Left forelimb (tissue), 1 donor: Measurements from ENCODE around the gene SF3B1.
"Not testable (repeated sequence)": the region's sequence is repeated elsewhere in the genome, so short reads cannot be mapped to it uniquely, and the experiment has no call there.

Source experiments
- DNase-seq: peaks from one replicate; pipeline ENCODE4 v3.0.0-alpha.2; 2018; ENCODE audit warnings: low spot score

SF3B1 gene, protein sequence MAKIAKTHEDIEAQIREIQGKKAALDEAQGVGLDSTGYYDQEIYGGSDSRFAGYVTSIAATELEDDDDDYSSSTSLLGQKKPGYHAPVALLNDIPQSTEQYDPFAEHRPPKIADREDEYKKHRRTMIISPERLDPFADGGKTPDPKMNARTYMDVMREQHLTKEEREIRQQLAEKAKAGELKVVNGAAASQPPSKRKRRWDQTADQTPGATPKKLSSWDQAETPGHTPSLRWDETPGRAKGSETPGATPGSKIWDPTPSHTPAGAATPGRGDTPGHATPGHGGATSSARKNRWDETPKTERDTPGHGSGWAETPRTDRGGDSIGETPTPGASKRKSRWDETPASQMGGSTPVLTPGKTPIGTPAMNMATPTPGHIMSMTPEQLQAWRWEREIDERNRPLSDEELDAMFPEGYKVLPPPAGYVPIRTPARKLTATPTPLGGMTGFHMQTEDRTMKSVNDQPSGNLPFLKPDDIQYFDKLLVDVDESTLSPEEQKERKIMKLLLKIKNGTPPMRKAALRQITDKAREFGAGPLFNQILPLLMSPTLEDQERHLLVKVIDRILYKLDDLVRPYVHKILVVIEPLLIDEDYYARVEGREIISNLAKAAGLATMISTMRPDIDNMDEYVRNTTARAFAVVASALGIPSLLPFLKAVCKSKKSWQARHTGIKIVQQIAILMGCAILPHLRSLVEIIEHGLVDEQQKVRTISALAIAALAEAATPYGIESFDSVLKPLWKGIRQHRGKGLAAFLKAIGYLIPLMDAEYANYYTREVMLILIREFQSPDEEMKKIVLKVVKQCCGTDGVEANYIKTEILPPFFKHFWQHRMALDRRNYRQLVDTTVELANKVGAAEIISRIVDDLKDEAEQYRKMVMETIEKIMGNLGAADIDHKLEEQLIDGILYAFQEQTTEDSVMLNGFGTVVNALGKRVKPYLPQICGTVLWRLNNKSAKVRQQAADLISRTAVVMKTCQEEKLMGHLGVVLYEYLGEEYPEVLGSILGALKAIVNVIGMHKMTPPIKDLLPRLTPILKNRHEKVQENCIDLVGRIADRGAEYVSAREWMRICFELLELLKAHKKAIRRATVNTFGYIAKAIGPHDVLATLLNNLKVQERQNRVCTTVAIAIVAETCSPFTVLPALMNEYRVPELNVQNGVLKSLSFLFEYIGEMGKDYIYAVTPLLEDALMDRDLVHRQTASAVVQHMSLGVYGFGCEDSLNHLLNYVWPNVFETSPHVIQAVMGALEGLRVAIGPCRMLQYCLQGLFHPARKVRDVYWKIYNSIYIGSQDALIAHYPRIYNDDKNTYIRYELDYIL

DNA sequence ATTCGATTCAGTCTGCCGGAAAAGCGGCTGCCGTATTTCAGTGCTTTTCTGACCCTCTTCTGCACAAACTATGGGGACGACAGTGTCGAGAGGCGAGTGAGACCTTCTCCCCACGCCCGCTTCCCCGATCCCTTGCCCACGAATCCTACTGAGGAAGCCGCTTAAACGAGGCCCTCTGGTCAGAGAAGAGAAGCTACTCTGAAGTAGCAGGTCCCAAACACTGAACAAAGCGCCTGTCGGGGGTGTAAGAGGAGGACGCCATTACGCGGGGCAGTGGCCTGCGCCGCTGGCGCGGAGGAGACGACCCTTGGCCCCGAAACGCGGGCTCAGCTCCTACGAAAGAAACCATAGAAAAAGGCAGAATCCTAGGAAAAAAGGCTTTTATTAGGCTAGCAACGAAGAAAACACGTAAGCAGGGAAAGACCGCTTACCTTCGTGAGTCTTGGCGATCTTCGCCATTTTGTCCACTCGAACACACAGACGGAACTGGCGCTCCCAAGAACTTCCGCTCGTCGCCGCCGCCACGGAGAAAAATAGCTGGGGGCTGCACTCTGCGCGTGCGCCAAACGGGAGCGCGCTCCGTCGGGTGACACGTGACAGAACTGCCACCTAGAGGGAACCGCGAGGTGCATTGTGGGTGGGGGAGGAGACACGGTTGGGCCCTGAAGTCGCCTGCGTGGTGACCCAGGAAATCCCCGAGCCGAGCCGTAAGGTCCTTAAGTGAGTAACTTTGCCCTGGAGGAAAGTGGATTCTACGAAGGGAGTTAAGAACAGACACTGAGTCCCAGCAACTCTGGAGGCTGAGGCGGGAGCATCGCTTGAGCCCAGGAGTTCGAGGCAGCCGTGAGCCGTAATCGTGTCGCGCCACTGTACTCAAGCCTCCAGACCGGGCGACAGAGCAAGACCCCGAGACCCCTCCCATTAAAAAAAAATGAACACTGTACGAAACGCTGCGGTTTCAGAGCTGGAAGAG is at the start of gene SF3B1:
TSS of gene SF3B1 (minus strand) at position 488 of the 973 bp plus-strand sequence. CDS start at position 459, 29 bp downstream.
- DNase-seq, result peak; percentile 99

DNA sequence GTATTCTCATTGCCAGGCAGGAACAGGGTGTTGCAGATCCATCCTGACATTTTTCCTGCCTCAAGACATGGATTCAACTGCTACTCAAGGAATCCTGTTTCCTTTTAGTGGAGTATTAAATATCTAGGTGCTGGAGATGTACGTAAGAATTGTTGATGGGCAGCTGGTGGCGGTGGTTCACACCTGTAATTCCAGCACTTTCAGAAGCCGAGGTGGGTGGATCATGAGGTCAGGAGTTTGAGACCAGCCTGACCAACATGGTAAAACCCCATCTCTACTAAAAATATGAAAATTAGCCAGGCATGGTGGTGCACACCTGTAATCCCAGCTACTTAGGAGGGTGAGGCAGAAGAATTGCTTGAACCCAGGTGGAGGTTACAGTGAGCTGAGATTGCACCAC is 49.4 kb upstream of the SF3B1 start:
- not testable (repeated sequence) for DNase-seq

DNA sequence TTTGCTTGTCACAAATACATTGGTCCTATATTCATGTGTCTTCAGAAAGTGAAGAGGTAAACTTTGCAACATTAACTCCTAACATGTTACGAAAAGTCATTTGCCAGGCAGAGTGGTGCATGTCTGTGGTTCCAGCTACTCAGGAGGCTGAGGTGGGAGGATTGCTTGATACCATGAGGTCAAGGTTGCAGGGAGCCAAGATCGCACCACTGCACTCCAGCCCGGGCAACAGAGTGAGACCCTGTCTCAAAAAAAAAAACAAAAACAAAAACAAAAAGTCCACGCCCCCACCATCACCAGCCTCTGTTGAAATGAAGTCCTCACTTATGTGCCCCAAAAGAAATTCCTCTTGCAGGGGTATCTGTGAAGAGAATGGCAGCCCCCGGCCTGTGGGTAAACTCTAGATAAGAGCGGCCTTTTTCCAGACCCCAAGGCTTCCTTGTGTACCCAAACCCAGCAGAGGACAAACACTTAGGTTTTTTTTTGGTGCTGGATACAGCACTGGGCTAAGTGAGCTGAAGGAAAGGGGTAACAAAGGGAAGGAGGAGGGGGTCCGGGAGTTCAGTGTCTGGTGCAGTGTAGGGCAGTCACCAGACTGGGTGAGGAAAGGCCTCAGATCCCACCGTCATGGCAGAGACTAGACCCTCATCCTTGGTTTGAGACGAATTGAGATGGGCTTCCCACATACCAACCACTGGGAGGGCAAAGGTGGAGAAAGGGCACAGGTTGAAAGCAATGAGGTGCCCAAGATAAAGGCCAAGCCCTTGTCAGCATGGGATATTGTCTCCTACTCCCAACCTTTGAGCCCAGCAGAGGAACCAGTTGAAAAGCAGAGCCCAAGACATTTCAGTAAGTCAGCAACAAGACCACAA is 45.6 kb upstream of the SF3B1 start:
- no peak for DNase-seq

DNA sequence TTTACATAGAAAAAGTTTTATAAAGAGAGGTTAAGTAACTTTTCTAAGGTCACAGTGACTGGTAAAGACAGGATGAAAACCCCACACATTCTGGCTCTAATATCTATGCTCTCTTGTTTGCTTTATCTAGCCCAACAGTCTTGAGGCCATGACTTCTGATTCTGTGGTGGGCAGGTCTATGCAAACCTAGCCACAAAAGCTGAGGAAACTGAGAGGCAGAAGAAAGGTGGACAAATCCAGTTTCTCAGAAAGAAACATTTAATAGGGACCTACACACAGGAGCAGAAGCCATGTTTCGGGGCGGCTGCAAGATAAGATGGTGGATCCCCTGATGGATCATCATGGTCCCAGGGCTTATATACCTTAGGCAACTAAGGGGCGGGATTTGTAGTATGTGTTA is 43.0 kb upstream of the SF3B1 start:
- no peak for DNase-seq

DNA sequence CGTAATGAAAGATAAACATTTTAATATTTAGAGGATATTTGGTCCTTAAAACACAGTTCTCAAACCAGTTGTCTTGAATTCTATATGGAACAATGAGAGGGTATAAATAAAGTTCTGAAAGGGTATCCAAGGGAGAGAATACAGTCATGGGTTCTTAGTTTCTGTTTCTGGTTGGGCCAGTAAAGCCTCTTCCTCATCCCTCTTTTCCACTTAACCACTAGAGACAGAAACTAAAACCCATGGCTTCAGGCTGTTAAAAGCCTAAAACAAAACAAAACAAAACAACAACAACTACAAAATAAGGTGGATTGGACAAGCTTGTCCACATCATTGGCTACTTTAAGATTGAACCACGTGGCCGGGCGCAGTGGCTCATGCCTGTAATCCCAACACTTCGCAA is 37.3 kb upstream of the SF3B1 start:
- DNase-seq, result no peak

DNA sequence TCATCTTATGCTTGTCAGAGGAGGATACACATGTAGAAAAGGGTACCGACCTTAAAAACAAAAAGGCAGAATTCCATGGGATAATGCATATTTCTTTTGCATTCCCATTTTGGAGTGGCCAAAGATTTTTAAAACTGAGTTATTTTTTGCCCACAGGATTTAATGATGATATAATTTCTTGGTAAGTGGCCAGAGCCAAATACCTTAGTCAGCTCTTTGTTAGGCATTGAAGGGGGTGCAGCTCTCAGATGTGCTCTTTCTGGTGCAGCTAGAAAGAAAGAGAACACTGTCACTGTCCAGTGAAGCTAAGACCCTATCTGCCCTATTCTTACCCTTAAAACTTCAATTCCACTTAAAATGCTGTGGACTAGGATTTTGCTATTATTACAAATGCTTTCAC is 29.3 kb upstream of the SF3B1 start:
- DNase-seq, result no peak

DNA sequence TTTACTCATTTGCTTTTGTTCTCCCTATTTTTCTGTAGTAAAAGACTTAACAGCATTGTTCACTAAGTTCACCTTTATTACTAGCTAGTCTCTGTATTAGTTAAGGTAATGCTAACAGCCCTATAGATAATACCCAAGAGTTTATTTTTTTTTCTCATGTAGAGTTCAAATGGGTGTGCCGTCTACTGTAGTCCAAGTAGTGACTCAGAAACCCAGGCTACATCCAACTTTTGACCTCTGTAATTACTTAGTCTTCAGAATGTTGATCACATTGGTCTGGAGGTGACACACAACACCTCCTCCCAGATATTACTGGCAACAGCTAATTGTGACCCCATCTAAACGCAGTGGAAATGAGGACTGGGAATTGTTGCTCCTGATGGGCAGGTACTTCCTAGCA is 26.2 kb upstream of the SF3B1 start:
- no peak for DNase-seq

DNA sequence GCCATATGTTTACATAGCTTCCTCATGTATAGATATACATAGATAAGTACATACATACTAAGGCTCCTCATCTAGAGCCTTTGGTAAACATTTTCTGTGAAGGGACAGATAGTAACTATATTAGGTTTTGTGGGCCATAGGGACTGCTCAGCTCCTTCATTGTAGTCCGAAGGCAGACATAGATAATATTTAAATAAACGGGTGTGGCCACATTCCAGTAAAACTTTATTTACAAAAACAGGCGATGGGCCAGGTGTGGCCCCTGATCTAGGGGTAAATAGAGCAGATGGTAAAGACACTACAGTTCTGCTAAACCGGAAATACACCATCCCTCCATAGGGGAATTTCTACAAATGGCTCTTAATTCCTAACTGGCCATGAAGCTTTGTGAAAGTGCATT is 25.8 kb upstream of the SF3B1 start:
- DNase-seq, result no peak

DNA sequence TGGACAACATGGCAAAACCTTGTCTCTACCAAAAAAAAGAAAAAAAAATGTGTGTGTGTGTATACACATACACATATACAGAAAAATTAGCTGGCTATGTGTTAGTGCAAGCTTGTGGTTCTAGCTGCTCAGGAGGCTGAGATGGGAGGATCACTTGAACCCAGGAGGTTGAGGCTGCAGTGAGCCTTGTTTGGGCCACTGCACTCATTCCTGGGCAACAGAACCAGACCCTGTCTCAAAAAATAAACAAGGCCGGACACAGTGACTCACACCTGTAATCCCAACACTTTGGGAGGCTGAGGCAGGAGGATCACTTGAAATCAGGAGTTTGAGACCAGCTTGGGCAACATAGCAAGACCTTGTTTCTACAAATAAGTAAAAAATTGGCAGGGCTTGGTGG is 20.6 kb upstream of the SF3B1 start:
- no peak for DNase-seq

DNA sequence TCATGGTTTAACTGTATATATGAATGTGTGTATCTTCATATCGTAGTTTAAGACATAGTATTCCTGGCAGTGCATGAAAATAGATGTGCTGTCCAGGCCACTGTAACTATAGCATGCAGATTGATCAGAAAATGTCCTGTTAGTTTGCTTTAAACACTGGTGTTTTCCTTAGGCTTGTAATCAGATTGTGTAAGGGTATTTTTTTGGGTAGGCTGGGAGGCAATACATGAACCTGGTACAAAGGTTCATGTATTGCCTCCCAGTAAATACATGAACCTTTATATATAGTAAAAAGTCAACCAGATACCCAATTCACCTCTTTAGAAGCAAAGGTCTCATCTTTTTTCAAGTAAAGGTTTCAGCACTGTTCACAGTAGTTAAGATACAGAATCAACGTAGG is 20.1 kb upstream of the SF3B1 start:
- DNase-seq, result no peak

DNA sequence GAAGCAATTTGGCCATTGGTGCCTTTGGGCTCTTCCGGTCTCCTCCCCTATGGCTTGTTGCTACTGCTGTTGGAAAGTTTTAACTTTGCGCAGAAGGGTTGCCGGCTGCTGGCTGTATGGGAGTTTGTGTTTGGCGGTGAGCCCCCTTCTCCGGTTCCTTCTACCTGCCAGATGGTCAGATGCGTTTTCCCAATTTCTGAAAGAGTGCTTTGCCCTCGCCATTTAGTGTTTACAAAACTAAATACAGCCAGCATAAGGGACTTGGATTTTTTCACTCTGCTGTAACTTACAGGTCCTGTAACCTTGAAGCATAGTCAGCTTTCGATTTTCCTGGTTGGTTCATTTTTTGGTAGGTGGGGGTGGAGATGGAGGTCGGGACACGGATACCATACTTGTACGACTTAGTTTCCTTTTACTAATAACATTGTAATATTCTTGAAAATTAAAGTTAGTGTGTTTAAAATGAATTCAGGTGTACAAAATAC is 19.1 kb upstream of the SF3B1 start:
- DNase-seq, result peak; percentile 81

DNA sequence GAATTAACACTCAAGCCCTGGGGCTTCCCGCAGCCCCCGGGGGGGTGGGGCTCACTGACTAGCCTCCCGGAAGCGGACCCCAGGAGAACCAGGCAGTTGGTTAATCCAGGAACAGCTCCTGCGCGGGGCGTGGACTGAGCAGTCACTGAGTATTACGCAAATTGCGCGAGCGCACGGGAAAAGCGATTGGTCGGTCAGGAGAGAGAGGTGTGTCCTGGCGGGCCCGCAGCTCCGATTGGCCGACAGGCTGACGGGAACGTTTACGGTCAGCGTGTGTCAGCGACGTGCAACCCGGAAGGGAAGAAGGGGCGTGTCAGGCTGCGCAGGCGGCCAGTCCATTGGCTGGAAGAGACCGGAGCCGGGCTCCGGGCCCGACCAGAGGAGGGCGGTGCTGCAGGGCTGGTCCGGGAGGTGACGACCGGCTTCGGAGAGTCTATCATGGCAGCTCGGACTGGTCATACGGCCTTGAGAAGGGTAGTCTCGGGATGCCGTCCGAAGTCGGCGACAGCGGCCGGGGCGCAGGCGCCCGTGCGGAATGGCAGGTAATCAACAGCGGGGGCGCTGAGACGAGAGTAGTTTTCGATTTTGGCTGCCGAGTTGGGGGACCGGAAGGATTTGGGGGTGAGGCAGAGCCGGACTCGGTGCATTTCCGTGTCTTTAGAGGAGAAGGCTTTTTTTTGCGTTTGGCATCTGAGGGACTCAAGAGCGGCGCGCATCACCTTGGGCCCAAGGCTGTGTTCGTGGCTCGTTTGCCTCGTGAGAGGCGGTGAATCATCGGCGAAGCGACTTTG is 18.5 kb upstream of the SF3B1 start, which contains the start of gene COQ10B:
TSS of gene COQ10B (plus strand) at position 430 of the 791 bp plus-strand sequence. CDS start at position 439, 9 bp downstream.
- DNase-seq, result peak; percentile 99

DNA sequence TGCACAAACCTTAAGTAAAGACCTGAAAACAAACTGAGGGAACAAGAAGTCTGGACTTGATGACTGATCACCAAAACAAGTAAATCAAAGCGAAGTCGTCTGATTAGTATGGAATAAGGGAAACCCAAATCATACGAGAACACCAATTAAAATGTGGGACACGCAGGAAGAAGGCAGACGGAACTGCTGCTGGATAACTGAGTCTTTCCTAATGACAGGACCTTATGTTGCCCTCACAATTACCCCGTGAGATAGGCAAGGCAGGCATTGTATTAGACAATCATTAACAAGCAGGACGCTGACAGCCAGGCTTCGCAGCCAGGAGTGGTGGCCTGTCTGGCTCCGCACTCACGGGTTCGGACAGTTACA is 17.9 kb upstream of the SF3B1 start:
- no peak for DNase-seq

DNA sequence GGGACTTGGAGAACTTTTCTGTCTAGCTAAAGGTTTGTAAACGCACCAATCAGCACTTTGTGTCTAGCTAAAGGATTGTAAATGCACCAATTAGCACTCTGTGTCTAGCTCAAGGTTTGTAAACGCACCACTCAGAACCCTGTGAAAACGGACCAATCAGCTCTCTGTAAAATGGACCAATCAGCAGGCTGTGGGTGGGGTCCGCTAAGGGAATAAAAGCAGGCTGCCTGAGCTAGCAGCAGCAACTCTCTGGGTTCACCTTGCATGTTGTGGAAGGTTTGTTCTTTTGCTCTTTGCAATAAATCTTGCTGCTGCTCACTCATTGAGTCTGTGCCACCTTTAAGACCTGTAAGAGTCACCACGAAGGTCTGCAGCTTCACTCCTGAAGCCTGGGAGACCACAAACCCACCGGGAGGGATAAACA is 16.1 kb upstream of the SF3B1 start:
- not testable (repeated sequence) for DNase-seq

DNA sequence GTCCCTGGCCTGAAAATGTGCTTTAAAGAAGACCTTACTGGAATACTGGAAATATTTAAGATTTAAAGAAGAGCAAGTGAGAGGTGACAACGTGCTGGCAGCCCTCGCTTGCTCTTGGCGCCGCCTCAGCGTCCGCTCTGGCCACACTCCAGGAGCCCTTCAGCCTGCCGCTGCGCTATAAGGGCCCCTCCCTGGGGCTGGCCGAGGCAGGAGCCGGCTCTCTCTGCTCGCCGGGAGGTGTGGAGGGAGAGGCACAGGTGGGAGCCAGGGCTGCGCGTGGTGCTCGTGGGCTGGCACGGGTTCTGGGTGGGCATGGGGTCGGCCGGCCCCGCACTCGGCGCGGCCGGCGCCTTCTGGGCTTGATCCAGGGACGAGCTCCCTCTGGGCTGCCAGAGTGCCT is 15.6 kb upstream of the SF3B1 start:
- no peak for DNase-seq

DNA sequence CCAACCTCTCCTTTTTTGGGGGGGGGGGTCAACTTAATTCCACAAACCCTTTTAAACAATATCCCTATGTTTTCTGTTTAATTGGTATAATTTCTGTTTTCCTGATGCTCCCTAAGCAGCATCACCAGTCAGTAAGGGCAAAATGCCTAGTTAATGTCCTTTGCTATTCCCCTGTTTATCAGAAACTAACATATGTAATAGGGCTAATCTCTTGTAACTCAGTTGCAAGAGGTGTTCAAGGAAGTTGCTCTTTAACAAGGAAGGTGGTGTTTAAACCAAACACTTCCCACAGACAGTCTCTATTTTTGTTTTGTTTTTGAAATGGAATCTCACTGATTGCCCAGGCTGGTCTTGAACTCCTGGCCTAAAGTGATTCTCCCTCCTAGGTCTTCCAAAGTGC is 12.0 kb upstream of the SF3B1 start:
- DNase-seq, result no peak

DNA sequence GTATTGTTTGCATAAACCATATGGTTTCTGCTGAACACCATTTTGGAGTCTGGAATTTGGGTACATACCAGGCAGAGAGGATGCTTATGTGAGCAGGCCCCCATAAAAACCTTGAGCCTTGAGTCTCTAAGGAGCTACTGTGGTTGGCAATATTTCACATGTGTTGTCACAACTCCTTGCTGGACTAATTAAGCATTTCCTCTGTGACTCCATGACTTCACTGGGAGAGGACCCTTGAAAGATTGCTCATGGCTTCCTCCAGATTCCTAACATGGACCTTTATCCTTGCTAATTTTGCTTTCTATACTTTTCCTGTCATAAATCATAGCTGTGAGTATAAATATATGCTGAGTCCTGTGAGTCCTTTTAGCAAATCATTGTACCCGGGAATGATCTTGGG is 10.9 kb upstream of the SF3B1 start:
- DNase-seq, result no peak

DNA sequence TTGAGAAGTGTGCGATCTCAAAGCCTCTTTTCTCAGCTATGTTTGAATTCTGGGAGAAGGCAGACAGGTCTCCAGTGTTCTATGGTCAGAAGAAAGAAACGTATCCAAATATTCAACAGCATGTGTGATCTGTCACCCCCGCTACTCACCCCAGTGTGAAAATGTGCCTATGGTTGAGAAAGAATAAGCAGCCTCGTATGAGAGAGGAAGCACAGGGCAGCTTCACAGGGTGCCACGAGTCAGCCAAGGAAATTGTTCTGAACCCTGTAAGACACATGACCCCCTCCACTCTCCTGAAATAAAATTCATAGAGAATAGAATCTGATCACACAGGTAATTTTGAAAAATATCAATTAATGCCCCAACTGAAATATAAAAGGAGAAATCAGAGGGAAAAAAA is 8.0 kb upstream of the SF3B1 start:
- no peak for DNase-seq

DNA sequence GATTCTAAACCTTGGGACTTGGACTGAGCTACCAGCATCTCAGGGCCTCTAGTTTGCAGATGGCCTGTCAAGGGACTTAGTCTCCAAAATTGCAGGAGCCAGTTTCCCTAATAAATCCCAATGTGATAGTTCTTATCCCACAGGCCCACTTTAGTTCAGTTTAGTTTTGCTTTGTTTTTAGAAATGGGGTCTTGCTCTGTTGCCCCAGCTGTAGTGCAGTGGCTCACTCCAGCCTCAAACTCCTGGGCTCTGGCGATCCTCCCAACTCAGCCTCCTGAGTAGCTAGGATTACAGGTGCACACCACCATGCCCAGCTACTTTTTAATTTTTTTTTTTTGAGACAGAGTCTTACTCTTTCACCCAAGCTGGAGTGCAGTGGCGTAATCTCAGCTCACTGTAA is 2.6 kb upstream of the SF3B1 start:
- no peak for DNase-seq
